A549 (cell line): ENCODE measurements around the gene ITGB2. TPM values are rescaled to one million over a fixed set of nuclear protein-coding genes. Genes with fewer than 3 reads are reported as not detected.

Source experiments
- ATAC-seq, 2 experiments: fragments of 200-7000 bp in 1 of 2; fragments of >200 bp in 1 of 2; cut with Nextera tagmentation in 1 of 2; cut with Tn5 transposase in 1 of 2; 3 replicates each; pipeline versions ENCODE4 v1.8.0 to v1.9.1; 2018 to 2020; ENCODE audit warnings: mild to moderate bottlenecking in 1 of 2, moderate library complexity in 1 of 2
- CTCF ChIA-PET: fragments of 300-600 bp; sonication (Branson Sonifier 250); formaldehyde crosslinking; extraction: SDS; loops from one replicate; lab custom pipeline; 2021; ENCODE audit warnings: antibody characterized with exemption, inconsistent platforms; lab: Yijun Ruan, JAX
- POLR2A ChIA-PET: fragments of 350-600 bp; formaldehyde crosslinking; extraction: SDS; loops from one replicate; lab custom pipeline; 2021; ENCODE audit warnings: antibody characterized with exemption, inconsistent platforms; lab: Yijun Ruan, JAX
- DNase-seq, 2 experiments: peaks; one replicate each; pipeline versions ENCODE4 v3.0.0 to v3.0.0-alpha.2; 2011 to 2016; ENCODE audit warnings: low read depth in 1 of 2, low spot score in 1 of 2
- FAIRE-seq: peaks from 2 replicates; lab custom pipeline; 2011; peaks lifted over from hg19 to GRCh38; lab: Jason Lieb, UNC
- H3K27ac ChIP-seq, 2 experiments: fragments of >200 bp; sonication (Bioruptor Twin); formaldehyde crosslinking; 3 replicates each; pipeline ENCODE4 v1.5.1; 2016 to 2017
- H3K4me1 ChIP-seq: fragments of >200 bp; sonication (Bioruptor Twin); formaldehyde crosslinking; 3 replicates; pipeline ENCODE4 v1.6.1; 2016
- H3K4me2 ChIP-seq: fragments of >200 bp; sonication (Bioruptor Twin); formaldehyde crosslinking; 3 replicates; pipeline ENCODE4 v1.6.1; 2016
- H3K4me3 ChIP-seq: fragments of >200 bp; sonication (Bioruptor Twin); formaldehyde crosslinking; 3 replicates; pipeline ENCODE4 v1.5.1; 2016
- H3K9me3 ChIP-seq: fragments of >200 bp; sonication (Bioruptor Twin); formaldehyde crosslinking; 3 replicates; pipeline ENCODE4 v1.6.1; 2016
- CHD4 ChIP-seq: fragments of 200-600 bp; sonication (generic); IDR thresholded peaks from 2 replicates; pipeline ENCODE4 v1.6.1; 2016; ENCODE audit warnings: antibody characterized with exemption, mild to moderate bottlenecking, borderline replicate concordance
- E2F6 ChIP-seq: IDR thresholded peaks from 2 replicates; pipeline ENCODE4 v1.6.1; 2012; ENCODE audit warnings: low read depth, borderline replicate concordance
- ELK1 ChIP-seq: fragments of 150-350 bp; IDR thresholded peaks from 2 replicates; pipeline ENCODE4 v1.6.1; 2014; ENCODE audit warnings: low read depth, mild to moderate bottlenecking, low read length
- EP300 ChIP-seq, 2 experiments: fragments of >200 bp; sonication (Bioruptor Twin); formaldehyde crosslinking; IDR thresholded peaks; 2 replicates in 1 of 2; 3 replicates in 1 of 2; pipeline ENCODE4 v1.6.1; 2016 to 2017
- FOSB ChIP-seq: fragments of 250-450 bp; sonication (Bioruptor Pico); IDR thresholded peaks from 2 replicates; pipeline ENCODE4 v1.5.0; 2020; ENCODE audit warnings: mild to moderate bottlenecking, moderate library complexity
- FOSL2 ChIP-seq, 2 experiments: fragments of 450-650 bp in 1 of 2; fragments of >200 bp in 1 of 2; sonication (Bioruptor Twin) in 1 of 2; formaldehyde crosslinking; IDR thresholded peaks; 2 replicates each; pipeline versions ENCODE4 v1.5.0 to v1.6.1; 2016 to 2020; ENCODE audit warnings: mild to moderate bottlenecking in 1 of 2, moderate library complexity in 1 of 2
- HDAC2 ChIP-seq: fragments of 200-600 bp; sonication (generic); IDR thresholded peaks from 2 replicates; pipeline ENCODE4 v1.6.1; 2016
- HEYL ChIP-seq: fragments of 250-450 bp; sonication (Bioruptor Pico); IDR thresholded peaks from 2 replicates; pipeline ENCODE4 v1.8.0; 2021; ENCODE audit warnings: mild to moderate bottlenecking, moderate library complexity
- HMGXB4 ChIP-seq: fragments of 250-450 bp; sonication (Bioruptor Pico); IDR thresholded peaks from 2 replicates; pipeline ENCODE4 v1.5.0; 2021; ENCODE audit warnings: mild to moderate bottlenecking, moderate library complexity, borderline replicate concordance
- HOXB13 ChIP-seq: fragments of 250-450 bp; sonication (Bioruptor Pico); IDR thresholded peaks from 2 replicates; pipeline ENCODE4 v1.5.0; 2020; ENCODE audit warnings: low read depth, mild to moderate bottlenecking, moderate library complexity
- HOXB5 ChIP-seq: fragments of 250-450 bp; sonication (Bioruptor Pico); IDR thresholded peaks from 2 replicates; pipeline ENCODE4 v1.5.0; 2020; ENCODE audit warnings: mild to moderate bottlenecking, moderate library complexity
- KDM1A ChIP-seq: fragments of 200-600 bp; sonication (generic); IDR thresholded peaks from 2 replicates; pipeline ENCODE4 v1.6.1; 2016; ENCODE audit warnings: low read depth, mild to moderate bottlenecking
- KDM5A ChIP-seq: fragments of 200-600 bp; sonication (generic); IDR thresholded peaks from 2 replicates; pipeline ENCODE4 v1.6.1; 2016; ENCODE audit warnings: antibody characterized with exemption, mild to moderate bottlenecking
- MYC ChIP-seq: IDR thresholded peaks from 2 replicates; pipeline ENCODE4 v1.6.1; 2012; ENCODE audit warnings: mild to moderate bottlenecking, inconsistent platforms, low read length, improper control_type of control experiment, borderline replicate concordance
- NFE2L2 ChIP-seq: fragments of 150-350 bp; conservative IDR thresholded peaks from 2 replicates; pipeline ENCODE4 v1.6.1; 2014; ENCODE audit warnings: low read length
- NPAS2 ChIP-seq: fragments of 250-450 bp; sonication (Bioruptor Pico); IDR thresholded peaks from 2 replicates; pipeline ENCODE4 v1.8.0; 2022; ENCODE audit warnings: mild to moderate bottlenecking, moderate library complexity, borderline replicate concordance
- POLR2AphosphoS2 ChIP-seq: conservative IDR thresholded peaks from 2 replicates; pipeline ENCODE4 v1.6.1; 2012; ENCODE audit warnings: low read length, improper control_type of control experiment, inconsistent platforms
- RCOR1 ChIP-seq: fragments of 150-350 bp; IDR thresholded peaks from 2 replicates; pipeline ENCODE4 v1.6.1; 2014; ENCODE audit warnings: antibody characterized with exemption, low read length, low read depth
- RFX5 ChIP-seq: fragments of 450-650 bp; IDR thresholded peaks from 2 replicates; pipeline ENCODE4 v1.7.1; 2014; ENCODE audit warnings: antibody characterized with exemption, mild to moderate bottlenecking, moderate library complexity
- RNF2 ChIP-seq: fragments of 200-600 bp; sonication (generic); IDR thresholded peaks from 2 replicates; pipeline ENCODE4 v1.6.1; 2016; ENCODE audit warnings: low read depth, mild to moderate bottlenecking, antibody characterized with exemption, moderate library complexity, borderline replicate concordance
- SREBF2 ChIP-seq: fragments of 450-650 bp; IDR thresholded peaks from 2 replicates; pipeline ENCODE4 v1.6.1; 2014; ENCODE audit warnings: mild to moderate bottlenecking, moderate library complexity
- TFCP2L1 ChIP-seq: fragments of 250-450 bp; sonication (Bioruptor Pico); IDR thresholded peaks from 2 replicates; pipeline ENCODE4 v1.5.0; 2021; ENCODE audit warnings: mild to moderate bottlenecking
- TP53 ChIP-seq: fragments of 250-450 bp; sonication (Bioruptor Pico); IDR thresholded peaks from 2 replicates; pipeline ENCODE4 v1.5.0; 2021; ENCODE audit warnings: mild to moderate bottlenecking, moderate library complexity
- ZC3H11A ChIP-seq: fragments of 450-650 bp; IDR thresholded peaks from 2 replicates; pipeline ENCODE4 v1.6.1; 2014; ENCODE audit warnings: antibody characterized with exemption, mild to moderate bottlenecking
- ZNF302 ChIP-seq: fragments of 250-450 bp; sonication (Bioruptor Pico); IDR thresholded peaks from 2 replicates; pipeline ENCODE4 v1.9.0; 2021; ENCODE audit warnings: inconsistent platforms, mild to moderate bottlenecking, moderate library complexity
- ZSCAN20 ChIP-seq: fragments of 250-450 bp; sonication (Bioruptor Pico); IDR thresholded peaks from 2 replicates; pipeline ENCODE4 v1.8.0; 2022; ENCODE audit warnings: mild to moderate bottlenecking, moderate library complexity
- WGBS: methylation state at CpG from one replicate; pipeline ENCODE4 v1.1.6; 2017; ENCODE audit errors: missing lambda C conversion rate; 5-methylcytosine and 5-hydroxymethylcytosine counted together
- polyA plus RNA-seq, 4 experiments: library from polyadenylated mRNA; depleted of rRNA in 3 of 4; stranded (reverse); fragments of >200 nt; fragmentation: RNase III in 1 of 4; extraction: RNeasy Plus Mini Kit Qiagen cat#74134 plus additional on column Dnase treatment in 1 of 4; gene quantifications; 2 replicates in 3 of 4; 3 replicates in 1 of 4; pipeline ENCODE4 v1.2.3, GENCODE V29; 2011 to 2017

The ITGB2 gene
- polyA plus RNA-seq, 2 of the 4 experiments (the other 2 are of a cell fraction): 0.46 to 0.59 TPM

GRCh38 chr21:44958471-44959191, 37.9 kb upstream of the ITGB2 start (continued):
- TF ChIP-seq KDM1A (no peak), POLR2AphosphoS2 (no peak), HOXB5 (CRISPR knock-in tag) (no peak), TP53 (no peak)

- H3K27ac ChIP-seq: no peak overlapping the region
- TF ChIP-seq FOSL2 (IDR thresholded peaks at IDR 0.05) (no peak), FOSL2 (CRISPR knock-in tag; IDR thresholded peaks at IDR 0.05) (no peak), ELK1 (no peak), ZNF302 (CRISPR knock-in tag) (no peak)
- H3K4me2 ChIP-seq: no peak overlapping the region
- no peaks in the 10 kb centered on the region for H3K4me1 ChIP-seq
- no peak overlapping the region for H3K4me3 ChIP-seq
- H3K9me3 ChIP-seq: no peaks in the 10 kb centered on the region
- DNase-seq (no peak), FAIRE-seq (no peak), ATAC-seq (no peak)
- POLR2A ChIA-PET: no interaction called here
- CTCF ChIA-PET: interaction anchor here (0.5 to 2.7 kb wide), 5 partner anchors 8 to 180 kb away, joined by 3 to 16 read pairs (median 3); no protein-coding TSS in a partner anchor
- 92% methylated on average over 23 of the region's 26 CpGs for WGBS
These were observed 37.3 kb upstream of the ITGB2 start for GRCh38 chr21:44957901-44958451.

GRCh38 chr21:44957047-44957831, 36.5 kb upstream of the ITGB2 start:
- no peak for TF ChIP-seq CHD4
- FAIRE-seq (no peak), ATAC-seq (no peak), DNase-seq (no peak)
- ChIA-PET CTCF (interaction anchor here (0.5 to 2.7 kb wide), 3 partner anchors 8 to 172 kb away, joined by 3 to 16 read pairs (median 3); no protein-coding TSS in a partner anchor), POLR2A (no interaction called here)
- no peaks in the 10 kb centered on the region for H3K9me3 ChIP-seq
- no peak overlapping the region for H3K4me2 ChIP-seq
- no peaks in the 10 kb centered on the region for H3K4me1 ChIP-seq
- 92% methylated on average over 14 of the region's 22 CpGs for WGBS
- no peak overlapping the region for H3K27ac ChIP-seq
- H3K4me3 ChIP-seq: no peak overlapping the region

GRCh38 chr21:44956356-44957046, 35.8 kb upstream of the ITGB2 start:
- WGBS: 92% methylated on average over 31 of the region's 35 CpGs
- DNase-seq (no peak), ATAC-seq (no peak), FAIRE-seq (no peak)
- no peaks in the 10 kb centered on the region for H3K4me1 ChIP-seq
- no peaks in the 10 kb centered on the region for H3K9me3 ChIP-seq
- POLR2A ChIA-PET: no interaction called here
- CTCF ChIA-PET: interaction anchor here (0.6 to 14.2 kb wide), 3 partner anchors 7 to 184 kb away, joined by 3 to 224 read pairs (median 16); no protein-coding TSS in a partner anchor
- no peak overlapping the region for H3K4me3 ChIP-seq
- H3K4me2 ChIP-seq: no peak overlapping the region
- H3K27ac ChIP-seq: no peak overlapping the region
- TF ChIP-seq NFE2L2: no peak
- no peak for TF ChIP-seq ZSCAN20 (CRISPR knock-in tag)
- TF ChIP-seq FOSB (CRISPR knock-in tag): no peak
- no peak for TF ChIP-seq HMGXB4 (CRISPR knock-in tag)
- no peak for TF ChIP-seq KDM5A
- TF ChIP-seq RCOR1: no peak
- no peak for TF ChIP-seq RFX5
- no peak for TF ChIP-seq NPAS2 (CRISPR knock-in tag)
- no peak for TF ChIP-seq ZC3H11A
- no peak for TF ChIP-seq E2F6
- TF ChIP-seq SREBF2: no peak
- no peak for TF ChIP-seq MYC
- TF ChIP-seq HDAC2: no peak
- TF ChIP-seq HOXB13: no peak
- TF ChIP-seq EP300 (IDR thresholded peaks at IDR 0.05): no peak
- TF ChIP-seq RNF2: no peak
- TF ChIP-seq HEYL (CRISPR knock-in tag): no peak
- TF ChIP-seq TFCP2L1 (CRISPR knock-in tag): no peak
